Measurements from ENCODE around the gene BABAM2.
"Not testable (repeated sequence)": the region's sequence is repeated elsewhere in the genome, so short reads cannot be mapped to it uniquely, and the experiment has no call there.

Gene BABAM2

DNA sequence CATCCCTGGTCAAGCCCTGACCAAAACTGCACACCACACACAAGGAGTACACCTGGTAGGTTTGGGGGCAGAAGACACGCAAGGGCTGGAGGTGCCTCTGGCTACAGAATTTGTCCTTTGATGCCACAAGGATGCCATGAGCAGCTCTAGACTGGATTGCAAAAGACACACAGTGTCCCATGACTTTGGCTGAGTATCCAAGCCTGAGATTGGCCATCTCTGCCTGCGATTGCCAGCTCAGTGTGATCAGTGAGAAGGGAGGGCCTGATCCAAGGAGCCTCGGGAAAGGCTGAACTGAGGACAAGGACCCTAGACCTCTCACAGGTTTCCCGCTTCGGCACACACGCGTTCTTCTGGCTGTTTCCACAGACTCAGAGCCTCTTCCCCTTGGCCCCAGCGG lies 442.2 kb downstream of the BABAM2 start:
- no peak for DNase-seq (ENCODE audit: low read depth)

DNA sequence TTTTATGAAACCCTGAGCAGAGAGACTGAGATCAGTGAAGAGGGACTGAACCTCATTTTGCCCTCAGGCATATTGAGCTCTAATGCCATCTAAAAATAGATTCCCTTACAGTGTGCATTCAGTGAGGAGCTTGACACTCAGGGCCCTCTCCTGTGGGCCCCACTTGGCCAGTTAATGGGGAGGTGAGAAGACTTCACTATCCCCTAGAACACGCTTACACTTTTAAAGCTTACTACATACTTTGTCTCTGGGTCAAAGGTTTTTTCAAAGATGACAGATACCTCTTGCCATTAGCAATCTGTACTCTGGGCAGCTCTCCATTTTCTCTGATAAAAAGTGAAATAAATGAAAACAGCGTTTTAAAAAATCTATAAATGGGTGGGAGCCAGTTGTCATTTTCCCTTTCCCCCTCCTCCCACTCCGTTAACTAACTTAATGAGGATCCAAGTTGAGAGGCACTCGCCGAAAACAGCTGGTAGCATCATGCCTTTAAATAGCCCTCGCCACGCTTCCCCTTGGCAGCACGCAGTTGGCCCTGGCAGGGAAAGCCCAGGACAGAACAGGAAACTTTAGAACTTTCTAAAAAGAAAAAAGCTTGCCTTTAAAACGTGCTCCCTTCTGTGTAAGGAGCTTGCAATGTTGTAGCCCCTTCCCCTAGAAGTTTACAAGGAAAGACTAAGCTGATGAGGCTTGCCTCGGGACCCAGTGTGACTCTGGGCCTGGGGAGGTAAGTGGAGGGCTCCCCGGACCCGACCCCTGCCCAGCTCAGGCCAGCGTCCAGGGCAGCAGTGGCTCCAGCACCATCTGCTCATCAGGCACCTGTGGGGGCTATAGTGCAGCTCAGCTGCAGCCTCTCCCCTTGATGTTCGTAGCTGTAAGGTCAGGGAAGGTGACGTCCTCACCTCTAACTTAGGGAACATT lies 443.3 kb downstream of the BABAM2 start:
- no peak for DNase-seq (ENCODE audit: low read depth)

DNA sequence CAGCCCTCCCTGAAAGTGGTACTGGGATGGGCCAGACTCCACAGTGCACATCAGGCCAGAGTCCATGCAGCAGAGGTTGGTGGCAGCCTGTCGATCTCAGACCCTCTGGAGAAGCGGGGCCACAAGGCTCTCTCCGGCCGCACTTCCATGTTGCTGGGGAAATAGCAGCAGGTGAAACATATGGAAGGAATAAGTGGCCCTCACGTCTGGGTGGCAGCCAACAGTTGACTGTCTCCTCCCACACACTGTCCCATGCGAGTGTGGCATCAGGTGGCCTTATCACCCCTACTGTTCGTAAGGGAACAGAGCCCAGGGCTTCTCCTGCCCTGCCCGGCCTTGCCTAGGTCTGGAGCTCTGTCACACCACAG lies 444.0 kb downstream of the BABAM2 start:
- no peak for DNase-seq (ENCODE audit: low read depth)

DNA sequence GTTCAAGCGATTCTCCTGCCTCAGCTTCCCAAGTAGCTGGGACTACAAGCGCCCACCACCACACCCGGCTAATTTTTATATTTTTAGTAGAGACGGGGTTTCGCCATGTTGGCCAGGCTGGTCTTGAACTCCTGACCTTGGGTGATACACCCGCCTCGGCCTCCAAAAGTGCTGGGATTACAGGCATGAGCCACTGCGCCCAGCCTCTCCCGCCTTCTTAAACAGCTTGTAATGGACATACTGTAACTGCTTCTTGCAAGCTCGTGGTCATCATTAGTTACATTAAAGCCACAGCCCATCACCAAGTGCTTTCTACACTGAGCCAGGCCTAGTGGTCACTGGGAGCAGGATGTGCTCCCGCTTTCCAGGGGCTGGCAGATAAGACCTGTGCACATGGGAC lies 444.7 kb downstream of the BABAM2 start:
- DNase-seq (ENCODE audit: low read depth), result not testable (repeated sequence)

DNA sequence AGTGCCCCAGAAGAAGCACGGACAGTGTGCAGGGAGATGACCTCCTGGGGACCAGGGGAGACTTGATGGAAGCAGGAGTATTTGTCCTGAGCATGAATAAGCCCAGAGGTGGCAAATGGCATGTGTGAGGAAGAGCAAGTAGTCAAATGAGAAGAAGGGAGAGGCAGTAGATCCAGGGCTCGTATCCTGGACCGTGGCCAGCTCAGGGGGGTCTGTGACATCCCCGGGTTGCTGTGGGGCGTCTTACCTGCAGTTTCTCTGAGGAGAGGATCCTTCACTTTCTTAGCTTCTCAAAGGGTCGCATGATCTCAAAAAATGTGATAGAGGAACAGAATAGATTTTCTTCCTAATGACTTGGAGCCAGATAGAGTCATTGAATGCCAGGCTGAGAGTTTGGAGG lies 445.1 kb downstream of the BABAM2 start:
- no peak for DNase-seq (ENCODE audit: low read depth)

DNA sequence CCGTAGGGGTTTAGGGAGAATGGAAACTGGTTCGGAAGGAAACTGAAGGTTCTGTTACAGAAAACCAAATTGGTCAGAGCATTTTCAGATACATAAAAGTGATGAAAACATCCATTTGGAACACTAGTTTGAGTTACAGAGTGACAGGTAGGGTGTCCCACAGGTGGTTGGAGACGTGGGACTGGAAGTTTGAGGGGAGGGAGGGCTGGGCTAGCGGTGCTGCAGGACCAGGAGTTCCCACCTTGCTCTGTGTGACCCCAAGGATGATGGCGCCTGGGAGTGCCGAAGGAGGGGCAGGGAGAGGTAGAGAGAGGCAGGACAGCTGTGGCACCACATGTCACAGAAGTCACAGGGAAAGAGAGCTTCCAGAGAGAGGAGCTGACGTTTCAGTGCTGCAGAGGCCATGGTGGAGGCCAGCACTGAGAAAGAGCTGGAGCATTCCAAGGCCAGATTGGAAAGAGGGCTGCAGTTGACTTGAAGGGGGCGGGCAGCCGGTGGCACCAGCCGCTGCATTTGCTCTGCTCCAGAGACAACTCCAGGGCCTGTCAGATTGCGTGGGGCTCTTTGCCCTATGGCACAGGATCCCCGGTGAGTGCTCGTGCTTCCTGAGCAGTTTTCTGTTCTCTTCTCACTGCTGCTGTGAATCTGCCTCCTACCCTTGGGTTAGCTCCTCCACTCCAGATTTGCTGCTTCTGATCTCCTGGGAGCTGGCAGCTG lies 445.9 kb downstream of the BABAM2 start:
- no peak for DNase-seq (ENCODE audit: low read depth)

DNA sequence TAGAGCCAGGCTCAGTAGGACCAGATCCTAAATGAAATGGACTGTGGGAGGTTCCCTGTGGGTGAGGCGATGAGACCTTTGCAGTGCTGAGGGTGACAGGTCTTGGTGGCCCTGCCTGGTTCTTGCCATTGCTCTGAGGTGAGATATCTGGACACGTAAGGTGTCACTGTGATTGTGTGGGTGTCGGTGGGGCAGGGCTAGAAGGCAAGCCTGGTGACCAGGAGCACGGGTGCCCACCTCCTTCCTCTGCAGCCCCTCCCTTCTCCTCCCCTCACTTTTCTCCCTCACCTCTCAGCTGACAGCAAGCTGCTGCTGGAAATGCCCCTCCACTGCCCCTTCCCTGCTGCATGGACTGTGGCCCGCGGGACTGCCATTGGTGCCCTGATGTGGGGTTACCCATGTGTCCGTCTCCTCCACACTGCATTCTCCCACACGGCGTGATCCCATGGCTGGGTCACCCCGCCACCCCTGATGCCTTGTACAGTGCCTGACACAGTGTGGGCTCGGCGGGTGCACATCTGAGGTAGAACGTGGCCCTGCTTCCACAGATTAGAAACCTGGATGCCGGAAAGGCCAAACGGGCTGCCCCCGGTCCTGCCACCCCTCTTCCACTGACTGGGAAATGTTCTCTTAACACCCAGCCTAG lies 446.6 kb downstream of the BABAM2 start:
- no peak for DNase-seq (ENCODE audit: low read depth)

DNA sequence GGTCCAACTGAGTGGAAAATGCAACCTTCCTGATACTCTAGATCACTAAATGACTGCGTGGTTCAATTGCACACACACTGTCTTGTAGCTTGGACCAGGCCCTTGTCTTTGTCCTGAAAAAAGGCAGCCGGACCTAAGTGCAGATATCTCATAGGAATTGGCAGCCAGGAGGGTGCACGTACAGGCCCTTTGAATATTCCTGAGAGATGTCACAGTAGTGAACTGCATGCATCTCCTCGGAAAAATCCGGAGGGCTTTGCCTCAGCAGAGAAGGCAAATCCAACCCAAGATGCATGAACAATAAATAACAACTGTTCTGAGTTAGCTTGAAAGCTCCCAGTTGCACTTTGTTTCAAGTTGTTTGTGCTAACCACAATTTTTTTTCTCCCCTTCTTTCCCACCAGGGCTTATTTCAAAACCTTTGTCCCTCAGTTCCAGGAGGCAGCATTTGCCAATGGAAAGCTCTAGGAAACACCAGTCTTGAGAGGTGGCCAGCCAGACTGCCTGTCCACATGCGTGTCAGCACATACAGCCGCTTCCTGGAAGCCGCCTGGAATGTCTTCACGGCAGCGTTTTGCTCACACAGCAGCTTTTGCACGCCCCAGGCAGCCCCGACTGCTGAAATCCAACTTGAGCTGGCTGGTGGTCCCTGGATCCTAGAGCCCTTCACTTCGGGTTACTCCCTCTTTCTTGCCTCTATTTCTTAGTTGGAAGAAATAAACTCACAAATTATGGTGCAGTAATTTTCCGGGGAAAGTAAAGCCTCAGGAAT lies 447.7 kb downstream of the BABAM2 start:
- peak; percentile 85 for DNase-seq (ENCODE audit: low read depth)

DNA sequence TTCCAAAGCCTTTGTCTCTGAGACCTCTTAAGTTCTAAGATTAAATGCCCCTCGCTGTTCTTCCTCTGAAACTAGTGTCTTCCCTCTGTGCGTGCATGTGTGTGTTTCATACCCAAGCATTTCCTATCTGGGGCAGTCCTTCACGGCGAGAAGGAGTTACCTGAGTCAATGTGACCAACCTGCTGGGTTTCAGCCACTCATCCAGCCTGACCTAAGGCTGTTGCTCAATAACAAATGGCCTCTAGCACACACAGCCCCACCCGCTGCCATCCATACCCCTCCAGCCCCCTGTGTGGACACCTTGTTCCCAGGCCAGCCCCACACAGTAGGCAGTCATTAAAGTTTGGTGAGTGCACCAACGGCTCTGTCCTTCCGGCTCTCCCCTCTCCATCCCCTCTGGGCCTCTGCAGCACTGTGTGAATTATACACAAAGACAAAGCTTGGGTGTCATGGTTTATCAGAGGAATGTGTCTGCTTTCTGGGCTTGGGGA lies 448.3 kb downstream of the BABAM2 start:
- no peak for DNase-seq (ENCODE audit: low read depth)

DNA sequence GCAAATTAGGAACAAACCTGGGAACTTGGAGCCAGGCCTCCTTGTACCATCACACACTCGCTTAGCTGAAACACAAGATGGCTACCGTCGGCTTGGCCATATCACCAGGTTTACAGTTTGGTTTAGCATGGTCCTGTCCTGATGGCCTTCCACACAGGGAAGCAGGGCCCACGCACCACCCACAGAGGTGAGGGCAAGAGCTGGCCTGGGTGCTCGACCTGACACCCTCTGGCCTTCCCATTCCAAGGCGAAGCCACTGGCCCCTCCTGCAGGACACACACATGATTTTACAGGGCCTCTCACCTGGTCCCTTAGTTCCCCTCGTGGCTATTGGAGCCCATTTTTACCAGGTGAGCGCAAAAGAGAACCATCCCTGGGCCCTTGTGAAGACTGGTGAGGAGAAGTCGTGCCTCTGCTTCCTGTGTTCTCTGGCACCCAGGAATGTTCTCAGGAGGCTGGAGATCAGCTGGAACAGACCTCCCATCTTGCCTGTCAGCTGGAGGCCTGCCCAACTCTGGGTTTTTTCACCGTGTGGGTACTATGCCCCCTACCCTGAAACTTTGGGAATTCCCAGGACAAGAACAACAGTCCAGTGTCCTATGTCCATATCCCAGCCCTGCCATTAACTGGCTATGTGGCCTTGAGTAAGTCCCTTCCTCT lies 449.1 kb downstream of the BABAM2 start:
- no peak for DNase-seq (ENCODE audit: low read depth)

DNA sequence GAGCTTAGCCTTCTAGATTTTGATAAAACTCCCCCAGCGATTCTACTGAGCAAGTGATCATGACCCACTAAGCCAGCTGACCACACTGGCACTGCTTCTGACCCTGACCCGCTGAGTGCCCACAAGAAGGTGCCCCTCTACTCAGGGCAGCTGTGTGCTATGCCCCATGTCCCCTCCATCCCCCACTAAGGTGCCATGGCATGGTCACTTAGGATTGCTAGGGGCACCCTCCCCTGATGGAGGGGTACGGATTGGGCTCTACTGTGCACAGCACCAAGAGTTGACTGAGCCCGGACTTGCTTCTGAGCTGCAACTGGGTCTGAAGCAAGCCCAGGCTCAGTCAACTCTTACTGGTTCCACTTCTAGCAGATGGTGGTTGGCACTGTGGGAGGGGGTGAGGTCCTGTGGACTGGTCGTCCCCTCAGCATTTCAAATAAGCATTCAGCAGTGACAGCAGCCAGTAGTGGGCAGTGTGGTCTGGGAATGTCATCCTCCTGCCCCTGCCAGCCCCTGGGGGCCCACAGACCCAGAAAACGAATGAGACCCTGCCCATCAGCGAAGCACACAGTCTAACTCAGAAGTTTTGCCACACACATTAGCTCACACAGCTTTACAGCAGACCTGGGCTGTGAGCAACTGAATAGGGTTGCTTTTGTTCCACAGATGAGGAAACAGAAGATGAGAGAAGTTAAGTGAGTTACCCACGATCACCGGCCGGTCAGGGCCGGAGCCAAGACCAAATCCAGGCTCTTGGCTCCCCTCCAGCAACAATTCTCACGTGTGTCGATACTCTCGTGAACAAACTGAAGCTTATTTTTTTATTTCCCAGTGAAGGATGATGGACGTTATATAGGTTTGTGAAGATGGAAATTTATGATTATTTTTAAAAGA lies 450.0 kb downstream of the BABAM2 start:
- DNase-seq (ENCODE audit: low read depth), result no peak

DNA sequence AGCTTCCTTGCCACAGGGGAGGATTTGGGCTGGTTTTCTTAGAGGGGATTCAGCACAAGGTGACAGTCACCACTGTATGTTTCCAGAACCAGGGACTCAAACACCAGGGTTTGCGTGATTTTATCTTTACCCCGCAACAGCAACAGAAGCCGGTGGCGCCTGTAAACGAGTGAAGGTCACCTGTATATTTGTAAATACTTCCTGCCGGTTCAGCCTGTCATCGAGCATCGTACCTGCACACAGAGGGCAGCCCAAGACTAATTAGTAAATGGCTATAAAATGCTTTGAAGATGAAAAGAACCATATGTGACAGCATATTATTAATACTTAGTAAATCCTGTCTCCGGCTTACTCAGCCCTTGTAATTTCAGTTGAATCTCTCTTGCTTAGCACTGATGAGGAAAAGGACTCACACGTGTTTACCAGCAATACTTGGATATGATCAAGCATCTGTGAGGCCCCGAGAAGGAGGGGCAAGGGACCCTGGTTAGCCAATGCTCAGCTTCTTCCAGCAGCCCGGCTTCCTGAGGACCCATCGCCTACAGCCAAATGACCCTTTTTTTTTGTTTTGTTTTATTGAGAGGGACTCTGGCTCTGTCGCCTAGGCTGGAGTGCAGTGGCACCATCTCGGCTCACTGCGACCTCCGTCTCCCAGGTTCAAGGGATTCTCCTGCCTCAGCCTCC lies 450.8 kb downstream of the BABAM2 start:
- no peak for DNase-seq (ENCODE audit: low read depth)

DNA sequence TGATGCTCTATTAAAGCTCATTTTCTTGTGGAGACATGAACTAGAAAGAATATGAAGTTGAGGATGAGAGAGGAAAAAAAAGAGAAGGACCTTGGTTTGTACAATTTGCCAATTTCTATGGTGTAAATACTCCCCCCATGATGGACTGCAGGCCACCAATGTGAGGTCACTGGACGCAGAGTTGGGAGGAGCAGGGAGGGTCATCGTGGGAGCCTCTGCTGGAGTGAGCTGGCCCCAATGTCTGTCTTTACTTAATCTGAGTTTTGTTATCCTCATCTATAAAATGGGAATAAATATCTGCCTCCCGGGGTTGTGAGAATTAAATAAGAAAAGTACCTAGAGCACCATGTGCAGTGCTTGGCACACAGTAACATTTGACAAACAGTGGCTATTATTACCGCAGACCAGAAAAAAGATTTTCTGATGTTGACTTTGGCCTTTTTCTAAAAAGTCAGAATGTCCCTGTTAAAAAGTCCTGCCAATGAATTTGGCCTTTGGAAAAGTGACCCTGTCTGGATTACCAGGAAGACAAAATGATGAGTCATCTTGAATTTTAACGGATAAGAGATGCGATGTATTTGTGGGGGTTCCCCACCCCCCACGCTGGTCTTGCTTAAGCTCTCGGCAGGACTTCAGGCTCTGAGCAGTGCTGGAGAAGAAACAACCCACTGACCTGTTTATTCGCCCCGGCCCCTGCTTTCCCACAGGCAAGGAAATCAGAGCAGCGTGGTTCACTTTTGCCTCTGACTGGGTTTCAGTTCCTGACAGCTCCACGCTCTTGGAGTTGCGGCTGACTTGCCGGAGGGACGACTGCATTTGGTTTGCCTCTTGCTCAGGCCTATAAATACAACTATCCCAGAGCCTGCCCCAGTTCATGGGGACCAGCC lies 451.8 kb downstream of the BABAM2 start:
- DNase-seq (ENCODE audit: low read depth), result peak; percentile 45

DNA sequence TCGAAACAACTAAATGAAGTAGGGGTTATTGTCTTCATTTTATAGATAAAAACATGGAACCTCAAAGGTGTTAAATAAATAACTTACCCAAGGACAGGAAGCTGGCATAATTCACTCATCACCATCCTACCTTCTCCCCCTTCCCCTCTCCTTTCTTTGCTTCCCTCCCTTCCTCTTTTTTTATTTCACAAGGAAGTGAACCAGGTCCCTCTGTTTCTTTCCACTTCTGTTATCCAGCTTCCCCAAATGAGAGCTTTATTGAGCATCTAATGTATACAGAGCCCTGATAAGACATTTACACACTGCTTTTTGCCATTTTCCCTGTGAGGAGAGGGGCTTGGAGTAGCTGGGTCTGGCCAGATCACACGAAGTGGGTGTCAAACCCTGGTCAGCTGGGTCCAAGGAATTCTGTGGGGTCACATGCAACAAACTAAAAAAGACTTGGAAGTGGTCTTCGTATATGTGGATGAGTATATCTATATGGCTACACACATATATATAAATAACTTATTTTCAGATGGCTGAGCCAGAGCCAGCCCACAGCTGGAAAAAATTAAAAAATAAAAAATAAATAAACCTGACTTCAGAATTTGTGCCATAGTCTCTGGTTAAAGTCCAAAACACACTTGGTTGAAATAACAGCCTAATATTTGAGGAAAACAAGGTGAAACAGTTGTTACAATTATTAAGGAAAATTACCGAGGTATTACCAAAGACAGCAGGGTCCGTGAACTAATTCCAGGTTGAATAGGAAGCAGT lies 452.8 kb downstream of the BABAM2 start:
- no peak for DNase-seq (ENCODE audit: low read depth)

DNA sequence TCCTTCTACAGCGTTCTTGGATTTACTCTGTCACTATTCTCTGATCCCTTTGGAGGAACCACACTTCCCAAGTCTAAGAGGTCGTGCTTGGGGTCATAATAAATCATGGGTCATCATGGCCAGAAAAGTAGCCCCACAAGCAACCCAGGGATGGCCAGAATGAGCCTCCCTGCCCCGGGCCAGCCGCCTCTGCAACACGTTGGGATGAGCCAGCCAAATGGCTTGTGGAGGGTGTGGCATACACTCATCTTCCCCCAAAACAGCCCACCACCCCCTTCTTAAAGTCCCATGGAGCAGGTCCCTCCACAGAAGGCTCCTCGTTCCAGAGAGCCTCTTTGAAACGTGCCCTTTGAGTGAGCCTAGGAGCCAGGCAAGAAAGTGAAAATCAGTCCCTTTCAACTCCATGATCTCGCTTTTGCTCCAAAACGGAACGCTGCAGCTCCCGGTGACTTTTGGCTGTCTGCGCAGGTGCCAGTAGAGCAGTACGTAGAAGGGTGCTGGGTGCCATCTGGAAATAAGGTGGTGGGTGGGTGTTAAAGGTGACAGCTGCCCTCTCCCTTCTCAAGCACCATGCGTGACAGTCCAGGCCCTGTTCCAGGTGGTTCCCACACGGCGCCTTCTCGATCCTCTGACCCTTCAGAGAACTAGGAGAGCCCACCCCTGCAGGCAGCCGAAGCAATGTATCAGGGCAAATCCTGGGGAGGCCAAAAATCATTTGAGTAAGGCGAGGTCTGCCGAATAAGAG lies 453.6 kb downstream of the BABAM2 start:
- DNase-seq (ENCODE audit: low read depth), result no peak

DNA sequence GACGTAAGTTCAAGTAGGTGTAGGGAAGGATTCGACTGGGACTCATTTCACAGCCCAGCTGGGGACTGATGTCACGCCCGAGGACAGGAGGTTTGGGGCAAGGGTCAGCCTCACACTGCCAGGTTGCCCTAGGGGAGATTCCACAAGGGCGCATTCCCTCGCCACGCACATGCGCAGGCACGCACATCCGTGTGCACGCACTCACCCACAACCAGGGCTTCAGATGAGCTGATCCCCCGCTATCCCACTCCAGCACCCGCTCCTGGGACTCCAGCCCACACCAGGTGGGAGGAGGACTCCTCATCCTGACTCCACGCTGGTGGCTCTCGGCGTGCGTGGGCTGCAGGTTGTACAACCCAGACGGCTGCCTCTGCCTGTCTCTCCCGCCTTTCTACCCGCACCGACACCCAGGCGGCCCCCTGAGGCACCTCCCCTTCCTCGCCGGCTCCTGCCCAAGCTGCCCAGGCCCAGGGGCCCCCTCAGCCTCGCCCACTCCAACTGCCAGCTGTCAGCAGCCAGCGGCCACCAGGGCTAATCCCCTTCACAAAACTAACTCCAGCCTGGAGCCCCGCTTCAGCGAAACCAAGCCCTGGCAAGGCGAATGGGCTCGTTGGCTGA lies 454.3 kb downstream of the BABAM2 start:
- DNase-seq (ENCODE audit: low read depth), result no peak

DNA sequence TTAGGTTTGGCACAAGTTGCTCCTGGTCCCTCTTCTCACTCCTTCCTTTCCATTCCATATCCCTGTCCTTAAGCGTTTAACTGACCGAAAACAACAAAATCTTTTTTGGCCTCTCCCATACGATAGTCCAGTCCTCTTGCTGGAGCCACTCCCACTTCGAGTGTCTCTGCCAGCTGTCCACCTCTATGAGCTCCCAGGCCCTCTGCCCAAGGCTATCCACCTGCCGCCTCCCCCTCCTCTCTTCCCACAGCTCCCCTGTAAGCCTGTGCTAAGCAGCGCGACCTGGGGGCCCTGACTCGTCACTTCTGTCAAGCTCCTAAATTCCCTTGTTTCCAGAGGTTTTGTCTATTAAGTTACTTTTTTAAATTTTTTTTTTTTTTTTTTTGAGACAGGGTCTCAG lies 455.1 kb downstream of the BABAM2 start:
- DNase-seq (ENCODE audit: low read depth), result no peak
